Testis (tissue), 2 donors: ENCODE measurements around the gene FGGY.

Source experiments
- POLR2A ChIP-seq: fragments of 450-650 bp; IDR thresholded peaks from one replicate; pipeline ENCODE4 v1.6.1; 2017; ENCODE audit warnings: antibody characterized with exemption, mild to moderate bottlenecking, moderate library complexity
- TF ChIP-seq, protein P1 (sequence below), 3 experiments: fragments of 450-650 bp in 2 of 3; fragments of 200-600 bp in 1 of 3; sonication (generic) in 1 of 3; IDR thresholded peaks; one replicate each; pipeline ENCODE4 v1.5.1; 2016 to 2019; ENCODE audit warnings: antibody characterized with exemption in 3 of 3, mild to moderate bottlenecking in 2 of 3, moderate library complexity in 1 of 3

DNA sequence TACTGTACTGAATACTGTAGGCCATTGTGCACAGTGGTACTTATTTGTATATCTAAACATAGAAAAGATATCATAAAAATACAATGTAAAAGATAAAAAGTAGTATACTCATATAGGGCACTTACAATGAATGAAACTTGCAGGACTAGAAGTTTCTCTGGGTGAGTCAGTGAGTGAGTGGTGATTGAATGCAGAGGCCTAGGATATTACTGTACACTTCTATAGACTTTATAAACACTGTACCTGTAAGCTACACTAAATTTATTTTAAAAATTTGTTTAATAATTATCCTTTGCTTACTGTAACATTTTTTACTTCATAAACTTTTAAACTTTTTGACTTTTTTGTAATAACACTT lies 82.5 kb downstream of the FGGY start:
- TF ChIP-seq, protein P1, sequence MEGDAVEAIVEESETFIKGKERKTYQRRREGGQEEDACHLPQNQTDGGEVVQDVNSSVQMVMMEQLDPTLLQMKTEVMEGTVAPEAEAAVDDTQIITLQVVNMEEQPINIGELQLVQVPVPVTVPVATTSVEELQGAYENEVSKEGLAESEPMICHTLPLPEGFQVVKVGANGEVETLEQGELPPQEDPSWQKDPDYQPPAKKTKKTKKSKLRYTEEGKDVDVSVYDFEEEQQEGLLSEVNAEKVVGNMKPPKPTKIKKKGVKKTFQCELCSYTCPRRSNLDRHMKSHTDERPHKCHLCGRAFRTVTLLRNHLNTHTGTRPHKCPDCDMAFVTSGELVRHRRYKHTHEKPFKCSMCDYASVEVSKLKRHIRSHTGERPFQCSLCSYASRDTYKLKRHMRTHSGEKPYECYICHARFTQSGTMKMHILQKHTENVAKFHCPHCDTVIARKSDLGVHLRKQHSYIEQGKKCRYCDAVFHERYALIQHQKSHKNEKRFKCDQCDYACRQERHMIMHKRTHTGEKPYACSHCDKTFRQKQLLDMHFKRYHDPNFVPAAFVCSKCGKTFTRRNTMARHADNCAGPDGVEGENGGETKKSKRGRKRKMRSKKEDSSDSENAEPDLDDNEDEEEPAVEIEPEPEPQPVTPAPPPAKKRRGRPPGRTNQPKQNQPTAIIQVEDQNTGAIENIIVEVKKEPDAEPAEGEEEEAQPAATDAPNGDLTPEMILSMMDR (IDR thresholded peaks at IDR 0.05) = no peak
- TF ChIP-seq POLR2A = no peak
